Keratinocyte (primary cell): Measurements from ENCODE around the gene CEP63. TPM values are rescaled to one million over a fixed set of nuclear protein-coding genes. Genes with fewer than 3 reads are reported as not detected.
A peak's percentile ranks its signal among the peaks of the same experiment; 100 is the strongest.

Source experiments
- DNase-seq: peaks from one replicate; pipeline ENCODE4 v3.0.0-alpha.2; 2011; ENCODE audit warnings: low read depth, missing footprints, low spot score
- FAIRE-seq: peaks from 2 replicates; lab custom pipeline; 2011; peaks lifted over from hg19 to GRCh38; lab: Jason Lieb, UNC
- H2AFZ ChIP-seq: 2 replicates; pipeline ENCODE4 v1.6.0; 2012; ENCODE audit warnings: low read length, control low read depth, inconsistent platforms; ENCODE audit not compliant: control insufficient read depth
- H3K27ac ChIP-seq: 2 replicates; pipeline ENCODE4 v1.5.1; 2011; ENCODE audit warnings: low read length; ENCODE audit not compliant: control insufficient read depth, insufficient read depth
- H3K27me3 ChIP-seq: 3 replicates; pipeline ENCODE4 v1.6.0; 2011; ENCODE audit warnings: low read length; ENCODE audit not compliant: control insufficient read depth, insufficient read depth; ENCODE audit errors: extremely low read depth
- H3K36me3 ChIP-seq, 2 experiments: 2 replicates in 1 of 2; 3 replicates in 1 of 2; pipeline ENCODE4 v1.5.1; 2011; ENCODE audit warnings: low read length in 2 of 2, mild to moderate bottlenecking in 1 of 2; ENCODE audit not compliant: control insufficient read depth in 2 of 2, insufficient read depth in 2 of 2; ENCODE audit errors: extremely low read depth in 1 of 2
- H3K4me1 ChIP-seq: 3 replicates; pipeline ENCODE4 v1.5.1; 2011; ENCODE audit warnings: low read length; ENCODE audit not compliant: control insufficient read depth, insufficient read depth; ENCODE audit errors: extremely low read depth
- H3K4me2 ChIP-seq: 3 replicates; pipeline ENCODE4 v1.6.0; 2011; ENCODE audit warnings: low read depth, low read length; ENCODE audit not compliant: control insufficient read depth, insufficient read depth; ENCODE audit errors: extremely low read depth
- H3K4me3 ChIP-seq, 3 experiments: fragments of 200-600 bp in 1 of 3; sonication (generic) in 1 of 3; 2 replicates in 2 of 3; 3 replicates in 1 of 3; pipeline ENCODE4 v1.5.1; 2011 to 2016; ENCODE audit warnings: low read length in 3 of 3, mild to moderate bottlenecking in 3 of 3, control low read depth in 2 of 3, inconsistent platforms in 1 of 3, low read depth in 1 of 3, mixed read lengths in 1 of 3, mixed run types in 1 of 3, moderate library complexity in 1 of 3; ENCODE audit not compliant: control insufficient read depth in 2 of 3, insufficient read depth in 2 of 3; ENCODE audit errors: extremely low read depth in 1 of 3
- H3K79me2 ChIP-seq: 2 replicates; pipeline ENCODE4 v1.6.0; 2012; ENCODE audit warnings: low read length; ENCODE audit not compliant: control insufficient read depth, insufficient read depth
- H3K9ac ChIP-seq: 3 replicates; pipeline ENCODE4 v1.6.0; 2011; ENCODE audit warnings: low read length; ENCODE audit not compliant: control insufficient read depth, insufficient read depth; ENCODE audit errors: extremely low read depth
- H3K9me1 ChIP-seq: 3 replicates; pipeline ENCODE4 v1.6.0; 2011; ENCODE audit warnings: low read length; ENCODE audit not compliant: control insufficient read depth, insufficient read depth; ENCODE audit errors: extremely low read depth
- H3K9me3 ChIP-seq: 2 replicates; pipeline ENCODE4 v1.5.1; 2012; ENCODE audit warnings: low read depth, low read length; ENCODE audit not compliant: control insufficient read depth
- H4K20me1 ChIP-seq: 3 replicates; pipeline ENCODE4 v1.6.0; 2011; ENCODE audit warnings: low read length; ENCODE audit not compliant: control insufficient read depth, insufficient read depth; ENCODE audit errors: extremely low read depth
- CTCF ChIP-seq, 3 experiments: IDR thresholded peaks in 1 of 3; conservative IDR thresholded peaks in 1 of 3; optimal IDR thresholded peaks in 1 of 3; 2 replicates in 2 of 3; 3 replicates in 1 of 3; pipeline versions ENCODE3 to v1.5.1; 2011; ENCODE audit warnings: low read length in 3 of 3, mild to moderate bottlenecking in 3 of 3, moderate library complexity in 2 of 3, control low read depth in 1 of 3, inconsistent platforms in 1 of 3; ENCODE audit not compliant: insufficient read depth in 2 of 3; ENCODE audit errors: extremely low read depth in 1 of 3
- EZH2 ChIP-seq: IDR thresholded peaks from one replicate; pipeline ENCODE4 v1.6.1; 2012; ENCODE audit warnings: inconsistent platforms, mild to moderate bottlenecking, low read length, moderate library complexity
- dilution Hi-C: fragments of 300-500 bp; cut with MboI; formaldehyde crosslinking; loops from one replicate; pipeline ENCODE4 v1.7.0; 2020; ENCODE audit warnings: low sequenced_read_pairs; ENCODE audit not compliant: extremely low pct_ligation_motif_present
- polyA plus RNA-seq, 5 experiments: library from polyadenylated mRNA; depleted of rRNA in 3 of 5; stranded (reverse) in 3 of 5; stranded (forward) in 1 of 5; unstranded in 1 of 5; fragments of >200 nt; gene quantifications; 1 replicate in 1 of 5; 2 replicates in 3 of 5; 3 replicates in 1 of 5; pipeline versions ENCODE4 v1.2.1 to v1.2.3, GENCODE V29; 2011 to 2012; ENCODE audit warnings: missing spikeins in 2 of 5, low read depth in 1 of 5, low replicate concordance in 1 of 5

The CEP63 gene
- polyA plus RNA-seq, 1 donor (not counting 4 experiments of a cell fraction or from before 2014, with no cell fraction given) = 10.1 TPM

- H3K9me1 ChIP-seq = no peaks in the 10 kb centered on the region
- H3K4me2 ChIP-seq = no peak overlapping the region
- no peak overlapping the region for H3K4me3 ChIP-seq
- FAIRE-seq (no peak), DNase-seq (no peak)
- H3K36me3 ChIP-seq = no peaks in the 10 kb centered on the region
- H4K20me1 ChIP-seq = no peaks in the 10 kb centered on the region
- no peaks in the 10 kb centered on the region for H3K27me3 ChIP-seq
- no peak overlapping the region for H3K9ac ChIP-seq
- dilution Hi-C loops = no loop called here
- H3K27ac ChIP-seq = no peak overlapping the region
- no peaks in the 10 kb centered on the region for H3K9me3 ChIP-seq
- TF ChIP-seq CTCF (optimal IDR thresholded peaks at IDR 0.05 in 1 of 3, IDR thresholded peaks at IDR 0.05 in 1 of 3, conservative IDR thresholded peaks at IDR 0.05 in 1 of 3; ENCODE audit: extremely low read depth in 1 of 3, insufficient read depth in 2 of 3, low read length in 3 of 3) (no peak), EZH2 (no peak)
- no peak overlapping the region for H2AFZ ChIP-seq
- H3K79me2 ChIP-seq = no peaks in the 10 kb centered on the region
- H3K4me1 ChIP-seq = peaks cover 15% of the 10 kb centered on the region
These were observed 37.2 kb upstream of the CEP63 start for GRCh38 chr3:134448664-134449063.

GRCh38 chr3:134449277-134449676 lies 36.6 kb upstream of the CEP63 start:
- H3K4me3 ChIP-seq = no peak overlapping the region
- no peak overlapping the region for H3K27ac ChIP-seq
- dilution Hi-C loops = no loop called here
- H3K9me3 ChIP-seq = no peaks in the 10 kb centered on the region
- no peak overlapping the region for H3K9ac ChIP-seq
- peak; percentile 69 to 83 (median 80) for TF ChIP-seq CTCF (optimal IDR thresholded peaks at IDR 0.05 in 1 of 3, IDR thresholded peaks at IDR 0.05 in 1 of 3, conservative IDR thresholded peaks at IDR 0.05 in 1 of 3; ENCODE audit: extremely low read depth in 1 of 3, insufficient read depth in 2 of 3, low read length in 3 of 3)
- TF ChIP-seq EZH2 = no peak
- H2AFZ ChIP-seq = no peak overlapping the region
- FAIRE-seq = peak; percentile 62
- no peaks in the 10 kb centered on the region for H3K9me1 ChIP-seq
- H3K79me2 ChIP-seq = no peaks in the 10 kb centered on the region
- H3K4me2 ChIP-seq = no peak overlapping the region
- H3K4me1 ChIP-seq = peaks cover 15% of the 10 kb centered on the region
- DNase-seq = no peak
- H3K27me3 ChIP-seq = no peaks in the 10 kb centered on the region
- H3K36me3 ChIP-seq = no peaks in the 10 kb centered on the region
- H4K20me1 ChIP-seq = no peaks in the 10 kb centered on the region
